HEK293 (cell line): ENCODE results near the gene HOXC11.

Experiments used
- KLF10 ChIP-seq: fragments of 450-650 bp; IDR thresholded peaks from 2 replicates; pipeline ENCODE4 v1.5.1; 2018; ENCODE audit warnings: missing biosample characterization, mild to moderate bottlenecking, missing genetic modification characterization
- KLF17 ChIP-seq: fragments of 450-650 bp; formaldehyde crosslinking; IDR thresholded peaks from 2 replicates; pipeline ENCODE4 v1.5.1; 2016; ENCODE audit warnings: missing biosample characterization, missing genetic modification characterization
- OSR2 ChIP-seq: fragments of 450-650 bp; formaldehyde crosslinking; IDR thresholded peaks from 2 replicates; pipeline ENCODE4 v1.5.1; 2016; ENCODE audit warnings: missing biosample characterization, missing genetic modification characterization
- PBX3 ChIP-seq: sonication (generic); formaldehyde crosslinking; IDR thresholded peaks from 2 replicates; pipeline ENCODE4 v1.8.1; 2022; ENCODE audit warnings: mild to moderate bottlenecking, moderate library complexity, missing genetic modification reagents
- PRDM10 ChIP-seq: fragments of 450-650 bp; formaldehyde crosslinking; IDR thresholded peaks from 2 replicates; pipeline ENCODE4 v1.5.1; 2016; ENCODE audit warnings: missing biosample characterization, missing genetic modification characterization
- PRDM4 ChIP-seq: fragments of 450-650 bp; formaldehyde crosslinking; IDR thresholded peaks from 2 replicates; pipeline ENCODE4 v1.5.1; 2017; ENCODE audit warnings: missing biosample characterization, missing genetic modification characterization
- ZBTB17 ChIP-seq: fragments of 450-650 bp; formaldehyde crosslinking; IDR thresholded peaks from 2 replicates; pipeline ENCODE4 v1.5.1; 2016; ENCODE audit warnings: missing biosample characterization, missing genetic modification characterization
- ZBTB48 ChIP-seq: fragments of 450-650 bp; formaldehyde crosslinking; IDR thresholded peaks from 2 replicates; pipeline ENCODE4 v1.5.1; 2016; ENCODE audit warnings: missing biosample characterization, missing genetic modification characterization
- ZFP37 ChIP-seq: fragments of 450-650 bp; formaldehyde crosslinking; IDR thresholded peaks from 2 replicates; pipeline ENCODE4 v1.5.1; 2016; ENCODE audit warnings: missing biosample characterization, missing genetic modification characterization
- ZFP41 ChIP-seq: fragments of 450-650 bp; formaldehyde crosslinking; IDR thresholded peaks from 2 replicates; pipeline ENCODE4 v1.5.1; 2016; ENCODE audit warnings: missing biosample characterization, missing genetic modification characterization, borderline replicate concordance
- ZNF114 ChIP-seq: fragments of 450-650 bp; formaldehyde crosslinking; IDR thresholded peaks from 2 replicates; pipeline ENCODE4 v1.5.0; 2017; ENCODE audit warnings: missing biosample characterization, missing genetic modification characterization
- ZNF140 ChIP-seq: fragments of 450-650 bp; formaldehyde crosslinking; IDR thresholded peaks from 2 replicates; pipeline ENCODE4 v1.5.1; 2016; ENCODE audit warnings: missing biosample characterization, missing genetic modification characterization
- ZNF157 ChIP-seq: fragments of 450-650 bp; formaldehyde crosslinking; IDR thresholded peaks from 2 replicates; pipeline ENCODE4 v1.5.1; 2016; ENCODE audit warnings: missing biosample characterization, missing genetic modification characterization
- ZNF266 ChIP-seq: fragments of 450-650 bp; formaldehyde crosslinking; IDR thresholded peaks from 2 replicates; pipeline ENCODE4 v1.5.1; 2016; ENCODE audit warnings: missing biosample characterization, missing genetic modification characterization, low read depth
- ZNF280D ChIP-seq: fragments of 450-650 bp; formaldehyde crosslinking; IDR thresholded peaks from 2 replicates; pipeline ENCODE4 v1.5.1; 2016; ENCODE audit warnings: missing biosample characterization, missing genetic modification characterization
- ZNF366 ChIP-seq: fragments of 450-650 bp; formaldehyde crosslinking; conservative IDR thresholded peaks from 2 replicates; pipeline ENCODE4 v1.5.1; 2016; ENCODE audit warnings: missing biosample characterization, missing genetic modification characterization
- ZNF423 ChIP-seq: fragments of 450-650 bp; formaldehyde crosslinking; IDR thresholded peaks from 2 replicates; pipeline ENCODE4 v1.5.1; 2016; ENCODE audit warnings: missing biosample characterization, missing genetic modification characterization
- ZNF544 ChIP-seq: fragments of 450-650 bp; formaldehyde crosslinking; IDR thresholded peaks from 2 replicates; pipeline ENCODE4 v1.5.0; 2017; ENCODE audit warnings: missing biosample characterization, missing genetic modification characterization
- ZNF549 ChIP-seq: fragments of 450-650 bp; IDR thresholded peaks from 2 replicates; pipeline ENCODE4 v1.5.1; 2018; ENCODE audit warnings: missing biosample characterization, missing genetic modification characterization, mild to moderate bottlenecking, inconsistent platforms, moderate library complexity
- ZNF639 ChIP-seq: fragments of 450-650 bp; formaldehyde crosslinking; IDR thresholded peaks from 2 replicates; pipeline ENCODE4 v1.5.1; 2016; ENCODE audit warnings: missing biosample characterization, missing genetic modification characterization
- ZNF747 ChIP-seq: fragments of 450-650 bp; formaldehyde crosslinking; IDR thresholded peaks from 2 replicates; pipeline ENCODE4 v1.5.1; 2016; ENCODE audit warnings: missing biosample characterization, missing genetic modification characterization
- ZNF792 ChIP-seq: fragments of 450-650 bp; formaldehyde crosslinking; IDR thresholded peaks from 2 replicates; pipeline ENCODE4 v1.5.1; 2016; ENCODE audit warnings: missing biosample characterization, missing genetic modification characterization
- ZSCAN4 ChIP-seq: fragments of 450-650 bp; formaldehyde crosslinking; IDR thresholded peaks from 2 replicates; pipeline ENCODE4 v1.5.1; 2017; ENCODE audit warnings: missing biosample characterization, missing genetic modification characterization

Gene HOXC11

GRCh38 chr12:53938326-53939140 lies 34.4 kb upstream of the HOXC11 start, which contains the start of gene HOXC13 (continued):
- no peak for TF ChIP-seq ZNF280D (tag by site-specific recombination)
- peak; percentile 54; the same call in 1 of the 2 replicates for TF ChIP-seq ZNF423 (tag by site-specific recombination)
- peak; percentile 86 for TF ChIP-seq ZBTB17 (tag by site-specific recombination)
- no peak for TF ChIP-seq ZNF157 (tag by site-specific recombination)
- no peak for TF ChIP-seq ZNF266
- TF ChIP-seq ZNF544 (tag by site-specific recombination) = no peak
- no peak for TF ChIP-seq ZFP41 (tag by site-specific recombination)
- TF ChIP-seq ZNF639 (tag by site-specific recombination) = peak; percentile 30; the same call in 1 of the 2 replicates
- peak; percentile 98 for TF ChIP-seq KLF10 (tag by site-specific recombination)
- peak; percentile 17; the same call in 1 of the 2 replicates for TF ChIP-seq ZSCAN4 (tag by site-specific recombination)
- no peak for TF ChIP-seq ZNF114
- TF ChIP-seq KLF17 (tag by site-specific recombination) = peak; percentile 89
- peak; percentile 23; the same call in 1 of the 2 replicates for TF ChIP-seq ZBTB48 (tag by site-specific recombination)
- peak; percentile 29; the same call in 1 of the 2 replicates for TF ChIP-seq ZFP37
- no peak for TF ChIP-seq ZNF747 (tag by site-specific recombination)
- TF ChIP-seq ZNF366 = peak; percentile 97
- peak; percentile 5; the same call in 1 of the 2 replicates for TF ChIP-seq PRDM4 (tag by site-specific recombination)
- no peak for TF ChIP-seq PBX3 (CRISPR knock-in tag)
- TF ChIP-seq OSR2 = no peak
- no peak for TF ChIP-seq ZNF792
- TF ChIP-seq ZNF549 (tag by site-specific recombination) = no peak
- no peak for TF ChIP-seq ZNF140 (tag by site-specific recombination)
- peak; percentile 86 for TF ChIP-seq PRDM10 (tag by site-specific recombination)
